ENCODE results near the gene DMXL1.

DNA sequence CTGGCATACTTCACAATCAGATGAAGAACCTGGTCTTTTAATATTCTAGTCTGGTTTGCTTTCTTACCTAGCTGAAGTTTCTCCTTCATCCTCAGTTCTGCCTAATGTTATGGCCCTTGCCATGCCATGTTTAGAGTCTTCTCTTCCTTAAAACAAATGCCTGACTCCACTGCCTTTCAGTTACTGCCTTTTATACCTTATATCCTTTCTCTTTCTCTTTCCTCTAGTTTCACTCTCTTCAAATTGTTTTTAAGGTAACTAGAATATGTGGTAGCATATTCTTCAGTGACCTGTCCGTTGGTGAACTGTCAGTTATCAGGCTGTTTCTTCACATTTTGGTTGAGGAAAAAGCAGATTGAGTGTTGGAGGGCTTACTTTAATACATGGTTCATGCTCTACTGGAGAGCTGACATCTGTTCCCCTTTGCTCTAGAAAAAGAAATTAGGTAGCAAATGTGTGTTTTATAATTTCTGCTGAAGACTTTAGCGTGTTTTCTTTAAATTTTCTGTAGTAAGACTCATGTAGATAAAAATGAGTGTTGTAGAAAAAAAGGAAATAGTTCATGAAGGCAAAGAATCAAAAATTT is 103.8 kb downstream of the DMXL1 start:
- TF ChIP-seq, protein P1, sequence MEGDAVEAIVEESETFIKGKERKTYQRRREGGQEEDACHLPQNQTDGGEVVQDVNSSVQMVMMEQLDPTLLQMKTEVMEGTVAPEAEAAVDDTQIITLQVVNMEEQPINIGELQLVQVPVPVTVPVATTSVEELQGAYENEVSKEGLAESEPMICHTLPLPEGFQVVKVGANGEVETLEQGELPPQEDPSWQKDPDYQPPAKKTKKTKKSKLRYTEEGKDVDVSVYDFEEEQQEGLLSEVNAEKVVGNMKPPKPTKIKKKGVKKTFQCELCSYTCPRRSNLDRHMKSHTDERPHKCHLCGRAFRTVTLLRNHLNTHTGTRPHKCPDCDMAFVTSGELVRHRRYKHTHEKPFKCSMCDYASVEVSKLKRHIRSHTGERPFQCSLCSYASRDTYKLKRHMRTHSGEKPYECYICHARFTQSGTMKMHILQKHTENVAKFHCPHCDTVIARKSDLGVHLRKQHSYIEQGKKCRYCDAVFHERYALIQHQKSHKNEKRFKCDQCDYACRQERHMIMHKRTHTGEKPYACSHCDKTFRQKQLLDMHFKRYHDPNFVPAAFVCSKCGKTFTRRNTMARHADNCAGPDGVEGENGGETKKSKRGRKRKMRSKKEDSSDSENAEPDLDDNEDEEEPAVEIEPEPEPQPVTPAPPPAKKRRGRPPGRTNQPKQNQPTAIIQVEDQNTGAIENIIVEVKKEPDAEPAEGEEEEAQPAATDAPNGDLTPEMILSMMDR (conservative IDR thresholded peaks at IDR 0.05; ENCODE audit: low read depth, low read length), result no peak
- TF ChIP-seq EZH2 (IDR thresholded peaks at IDR 0.05; ENCODE audit: low read length, unreplicated experiment) (no peak), EZH2phosphoT487 (IDR thresholded peaks at IDR 0.05; ENCODE audit: borderline replicate concordance, low read length) (no peak)
